Muscle of leg (tissue), 11 donors: Measurements from ENCODE around the gene KIF16B. TPM values are rescaled to one million over a fixed set of nuclear protein-coding genes. Genes with fewer than 3 reads are reported as not detected.

Experiments used
- DNase-seq: peaks from one replicate; pipeline ENCODE4 v3.0.0; 2013
- H3K27ac ChIP-seq: one replicate; pipeline ENCODE4 v1.5.1; 2013; ENCODE audit warnings: mild to moderate bottlenecking, low read length, control low read depth
- H3K27me3 ChIP-seq: one replicate; pipeline ENCODE4 v1.6.1; 2013; ENCODE audit warnings: low read length; ENCODE audit not compliant: control insufficient read depth, insufficient read depth
- H3K36me3 ChIP-seq: one replicate; pipeline ENCODE4 v1.6.1; 2013; ENCODE audit warnings: low read length; ENCODE audit not compliant: control insufficient read depth, insufficient read depth
- H3K4me1 ChIP-seq: one replicate; pipeline ENCODE4 v1.6.1; 2013; ENCODE audit warnings: low read length; ENCODE audit not compliant: control insufficient read depth, insufficient read depth
- H3K4me3 ChIP-seq: one replicate; pipeline ENCODE4 v1.5.1; 2013; ENCODE audit warnings: low read length, control low read depth
- H3K9me3 ChIP-seq: replicated peaks from 2 replicates; pipeline ENCODE4 v1.6.1; 2013; ENCODE audit warnings: low read depth, low read length; ENCODE audit not compliant: control insufficient read depth
- whole genome bisulfite sequencing: methylation state at CpG from one replicate; pipeline ENCODE4 v1.1.5; 2013; ENCODE audit warnings: missing lambda C conversion rate; ENCODE audit not compliant: insufficient coverage; 5-methylcytosine and 5-hydroxymethylcytosine counted together
- polyA plus RNA-seq, 8 donors: library from polyadenylated mRNA; unstranded; fragments of 120-200 nt; gene quantifications; one replicate each; pipeline versions ENCODE4 v1.2.1 to v1.2.3, GENCODE V29; 2013; ENCODE audit warnings: inconsistent platforms in 1 of 8, low replicate concordance in 1 of 8; ENCODE audit not compliant: insufficient read length in 8 of 8, insufficient read depth in 1 of 8
- total RNA-seq: library from RNA; stranded (reverse); fragments of 120-200 nt; gene quantifications from one replicate; pipeline ENCODE4 v1.2.4, GENCODE V29; 2013

The KIF16B gene
- total and polyA plus RNA-seq, 9 donors = 17.2 to 30.3 (median 24.7) TPM

DNA sequence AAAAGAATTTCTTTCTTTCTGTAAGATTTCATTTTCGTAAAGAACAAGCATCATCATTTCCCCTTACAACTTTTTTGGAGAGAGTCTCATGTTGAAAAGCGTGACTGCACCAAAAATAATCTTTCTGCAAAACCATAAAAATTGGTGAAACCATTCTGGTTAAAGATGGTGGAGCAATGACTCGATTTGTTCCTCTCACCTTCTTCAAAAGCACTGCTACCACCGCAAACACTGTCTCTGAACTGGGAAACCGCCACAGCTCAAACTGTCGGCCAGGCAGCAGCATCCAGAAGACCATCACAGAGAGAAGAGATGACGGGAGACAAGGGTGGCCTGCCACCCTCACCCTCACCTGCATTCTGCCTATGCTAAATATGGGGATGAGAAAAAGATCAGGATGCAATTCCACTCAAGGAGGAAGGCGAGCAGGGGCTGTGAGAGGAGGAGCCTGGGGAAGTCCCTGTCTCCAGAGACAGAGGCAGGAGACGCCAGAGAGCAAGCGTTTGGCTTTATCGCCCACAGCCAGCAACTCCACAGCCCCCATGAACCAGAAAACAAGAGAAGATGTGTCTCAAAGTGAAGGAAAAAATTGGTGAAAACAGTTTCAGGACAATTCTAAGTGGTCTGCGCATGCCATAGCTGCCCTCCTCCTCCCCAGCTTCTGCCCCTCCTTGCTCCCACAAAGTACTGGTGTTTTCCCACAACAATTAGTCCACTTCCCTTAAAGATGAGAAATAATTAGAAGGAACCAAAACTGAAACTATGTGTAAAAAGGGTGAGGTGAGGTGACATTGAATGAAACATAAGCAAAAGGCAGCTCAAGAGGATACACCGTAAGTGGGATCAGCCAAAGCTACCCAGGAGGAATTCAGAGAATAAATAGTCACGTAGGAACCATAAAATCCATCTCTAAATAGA, 255.5 kb downstream of the KIF16B start:
- no peaks in the 10 kb centered on the region for H3K9me3 ChIP-seq
- H3K4me3 ChIP-seq = no peak overlapping the region
- DNase-seq = no peak
- no peaks in the 10 kb centered on the region for H3K27me3 ChIP-seq
- H3K36me3 ChIP-seq = peaks cover 2% of the 10 kb centered on the region
- 100% methylated on average over 1 of the region's 14 CpGs for WGBS
- H3K27ac ChIP-seq = no peak overlapping the region
- H3K4me1 ChIP-seq = peaks cover 3% of the 10 kb centered on the region

DNA sequence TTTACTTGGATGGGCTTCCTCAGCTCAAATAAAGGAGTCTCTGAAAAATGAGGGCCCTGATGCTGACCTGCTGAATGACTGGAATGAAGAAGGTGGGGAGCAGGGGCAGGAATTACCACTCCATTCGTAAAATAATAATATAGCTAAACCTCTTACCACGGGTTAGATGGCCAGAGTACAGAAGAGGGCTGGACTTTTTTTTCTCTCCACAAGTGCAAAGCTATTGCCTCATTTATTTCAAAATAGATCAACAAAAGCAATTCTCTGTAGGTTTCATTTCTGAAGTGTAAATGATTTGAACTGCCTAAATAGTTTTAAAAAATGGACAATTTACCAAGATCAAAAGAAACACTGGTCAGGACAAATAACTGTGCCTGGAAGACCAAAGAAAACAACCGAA, 256.7 kb downstream of the KIF16B start:
- no peak overlapping the region for H3K27ac ChIP-seq
- H3K4me3 ChIP-seq = no peak overlapping the region
- peaks cover 3% of the 10 kb centered on the region for H3K4me1 ChIP-seq
- no peaks in the 10 kb centered on the region for H3K9me3 ChIP-seq
- no CpG with 5 or more reads among the region's 3 CpGs for WGBS
- no peaks in the 10 kb centered on the region for H3K27me3 ChIP-seq
- peaks cover 2% of the 10 kb centered on the region for H3K36me3 ChIP-seq
- no peak for DNase-seq

DNA sequence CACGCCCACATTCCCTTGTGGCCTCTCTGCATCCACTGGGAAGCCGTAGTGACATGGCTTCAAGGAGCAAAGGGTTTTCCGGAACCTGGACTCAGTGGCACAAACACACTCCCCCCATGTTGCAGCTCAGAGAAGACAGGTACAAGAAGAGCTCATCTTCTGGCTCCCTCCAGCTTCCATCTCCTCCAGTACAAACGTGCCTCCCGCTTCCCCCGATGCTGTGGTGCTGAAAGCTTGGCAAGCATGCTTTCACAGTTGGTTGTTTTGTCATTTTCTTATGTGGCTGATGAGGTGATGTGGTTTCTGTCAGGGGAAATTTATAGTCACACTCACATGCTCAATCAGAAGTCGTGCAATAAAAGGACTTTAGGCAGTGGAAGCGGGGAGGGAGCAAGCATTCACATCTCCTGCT, 258.5 kb downstream of the KIF16B start:
- peaks cover 2% of the 10 kb centered on the region for H3K36me3 ChIP-seq
- no peaks in the 10 kb centered on the region for H3K27me3 ChIP-seq
- H3K4me3 ChIP-seq = no peak overlapping the region
- WGBS = 94% methylated on average over 3 of the region's 8 CpGs
- peaks cover 6% of the 10 kb centered on the region for H3K4me1 ChIP-seq
- H3K27ac ChIP-seq = no peak overlapping the region
- no peak for DNase-seq
- H3K9me3 ChIP-seq = no peaks in the 10 kb centered on the region

DNA sequence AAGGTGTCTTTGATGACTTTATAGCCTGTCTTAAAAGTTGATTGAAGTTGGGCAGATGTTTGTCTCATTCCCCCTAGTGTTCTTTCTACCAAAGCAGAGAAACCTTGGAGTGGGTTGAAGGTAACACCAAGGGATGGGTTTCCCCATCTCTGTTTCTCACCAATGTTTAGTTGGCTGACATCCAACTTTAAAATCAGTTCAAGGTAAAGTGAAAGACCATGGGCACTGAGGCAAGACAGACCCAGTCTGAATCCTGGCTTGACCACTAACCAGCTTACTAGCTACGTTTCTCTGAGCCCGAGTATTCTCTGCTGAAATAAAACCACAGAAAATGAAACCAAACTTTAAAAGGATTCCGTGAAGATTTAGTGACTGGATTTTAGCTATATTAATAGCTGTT, 258.9 kb downstream of the KIF16B start:
- no CpG with 5 or more reads among the region's 3 CpGs for WGBS
- H3K27ac ChIP-seq = no peak overlapping the region
- peaks cover 6% of the 10 kb centered on the region for H3K4me1 ChIP-seq
- no peak for DNase-seq
- H3K27me3 ChIP-seq = no peaks in the 10 kb centered on the region
- H3K9me3 ChIP-seq = no peaks in the 10 kb centered on the region
- H3K4me3 ChIP-seq = no peak overlapping the region
- H3K36me3 ChIP-seq = peaks cover 2% of the 10 kb centered on the region

DNA sequence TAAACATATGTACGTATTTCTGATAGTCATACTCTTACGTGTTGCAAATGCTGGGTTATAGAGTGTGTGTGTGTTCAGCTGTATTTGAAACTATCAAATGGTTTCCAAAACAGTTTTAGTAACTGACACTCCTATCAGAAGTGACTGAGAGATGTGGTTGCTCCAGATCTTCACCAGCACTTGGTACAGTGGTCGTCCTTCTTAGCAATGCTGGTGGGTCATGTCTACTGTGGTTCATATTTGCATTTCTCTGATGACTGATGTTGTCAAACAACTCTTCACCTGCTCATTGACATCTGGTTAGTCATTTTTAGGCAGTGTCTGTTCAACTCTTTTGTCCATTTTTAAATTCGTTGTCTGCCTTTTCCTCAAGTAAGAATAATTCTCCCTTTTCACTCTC, 259.3 kb downstream of the KIF16B start:
- WGBS = 60% methylated on average over 1 of the region's 4 CpGs
- Histone ChIP-seq H3K9me3 (no peaks in the 10 kb centered on the region), H3K27me3 (no peaks in the 10 kb centered on the region), H3K36me3 (peaks cover 2% of the 10 kb centered on the region), H3K4me1 (peaks cover 9% of the 10 kb centered on the region), H3K4me3 (no peak overlapping the region), H3K27ac (no peak overlapping the region)
- DNase-seq = no peak

DNA sequence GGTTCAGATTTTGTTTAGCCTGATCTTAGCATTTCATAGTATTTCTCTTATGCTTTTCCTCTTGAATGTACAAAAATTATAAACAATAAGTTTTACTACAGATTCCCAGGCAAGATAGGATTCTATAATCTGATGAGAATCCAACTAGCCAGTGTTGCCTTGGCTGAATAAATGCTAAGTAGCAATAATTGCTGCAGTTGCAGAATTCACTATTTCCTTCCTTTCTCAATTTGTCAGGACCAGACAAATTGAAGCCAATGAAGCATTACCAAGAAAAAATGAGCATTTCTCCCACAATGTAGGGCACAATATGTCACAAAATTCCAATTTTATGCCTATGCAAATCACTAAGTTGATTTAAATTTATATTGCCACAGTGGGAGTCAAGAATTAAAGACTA, 260.2 kb downstream of the KIF16B start:
- H3K4me1 ChIP-seq = peaks cover 15% of the 10 kb centered on the region
- no peaks in the 10 kb centered on the region for H3K9me3 ChIP-seq
- peaks cover 2% of the 10 kb centered on the region for H3K36me3 ChIP-seq
- no peaks in the 10 kb centered on the region for H3K27me3 ChIP-seq
- no peak overlapping the region for H3K4me3 ChIP-seq
- H3K27ac ChIP-seq = no peak overlapping the region
- no peak for DNase-seq

DNA sequence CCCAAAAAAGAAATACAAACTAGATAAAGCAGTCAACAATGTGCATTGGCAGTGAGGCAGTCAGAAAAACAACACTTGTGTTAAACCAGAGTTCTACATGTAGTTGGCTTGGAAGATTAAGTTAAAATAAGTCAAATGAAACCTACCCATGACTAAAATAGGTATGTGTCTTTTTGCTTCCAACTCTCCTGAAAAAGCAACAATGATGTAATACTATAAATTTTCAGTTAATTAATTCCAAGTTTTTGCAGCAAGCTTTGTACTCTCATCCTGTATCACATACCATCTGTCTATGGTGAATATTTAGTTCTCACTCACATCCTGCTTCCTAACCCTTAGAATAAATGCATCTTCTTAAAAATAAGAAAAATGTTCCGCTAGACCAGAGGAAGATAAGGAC, 261.5 kb downstream of the KIF16B start:
- Histone ChIP-seq H3K27ac (no peak overlapping the region), H3K27me3 (no peaks in the 10 kb centered on the region), H3K4me3 (no peak overlapping the region), H3K9me3 (no peaks in the 10 kb centered on the region), H3K36me3 (peaks cover 2% of the 10 kb centered on the region), H3K4me1 (peaks cover 15% of the 10 kb centered on the region)
- no CpG with 5 or more reads among the region's 1 CpG for WGBS
- DNase-seq = no peak

DNA sequence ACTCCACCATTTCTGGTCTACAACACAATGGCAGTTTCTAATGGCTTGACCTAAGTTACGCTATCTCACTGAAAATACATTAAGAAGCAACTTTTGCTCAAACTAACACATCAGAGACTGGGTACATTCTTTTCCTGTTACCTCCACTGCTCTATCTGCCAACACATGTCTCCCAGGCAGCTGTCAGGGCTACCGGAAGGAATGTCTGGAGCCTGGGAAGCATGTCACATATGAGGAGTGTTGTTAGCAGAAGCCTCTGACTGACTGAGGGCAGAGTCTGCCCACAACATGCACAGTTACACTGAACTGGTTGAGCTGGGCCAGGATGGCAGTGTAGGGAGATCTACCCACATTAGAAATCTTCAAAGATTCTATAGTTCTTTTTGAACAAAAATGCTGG, 264.5 kb downstream of the KIF16B start:
- 100% methylated on average over 1 of the region's 2 CpGs for WGBS
- peak overlapping the region; percentile 80 for H3K27ac ChIP-seq

DNA sequence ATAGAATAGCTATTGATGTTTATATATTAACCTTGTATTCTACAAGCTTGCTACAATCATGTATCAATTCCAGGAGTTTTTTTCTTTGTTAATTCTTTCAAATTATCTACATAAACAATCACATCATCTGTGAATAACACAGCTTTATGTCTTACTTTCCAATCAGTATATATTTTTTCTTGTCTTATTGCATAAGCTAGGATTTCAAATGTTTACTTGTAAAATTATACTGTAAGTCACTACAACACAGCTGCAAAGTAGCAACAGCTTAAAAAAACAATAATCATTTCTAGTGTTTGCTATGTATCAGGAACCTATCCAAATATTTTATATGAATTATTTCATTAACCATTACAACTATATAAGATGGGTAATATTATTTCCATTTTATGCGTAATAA, 270.4 kb downstream of the KIF16B start:
- Histone ChIP-seq H3K4me3 (no peak overlapping the region), H3K4me1 (no peaks in the 10 kb centered on the region)

More for the DNA sequence above, 264.5 kb downstream of the KIF16B start:
- H3K4me3 ChIP-seq = no peak overlapping the region
- H3K36me3 ChIP-seq = no peaks in the 10 kb centered on the region
- no peaks in the 10 kb centered on the region for H3K27me3 ChIP-seq
- no peaks in the 10 kb centered on the region for H3K9me3 ChIP-seq
- peak; percentile 69 for DNase-seq
- peaks cover 12% of the 10 kb centered on the region for H3K4me1 ChIP-seq

DNA sequence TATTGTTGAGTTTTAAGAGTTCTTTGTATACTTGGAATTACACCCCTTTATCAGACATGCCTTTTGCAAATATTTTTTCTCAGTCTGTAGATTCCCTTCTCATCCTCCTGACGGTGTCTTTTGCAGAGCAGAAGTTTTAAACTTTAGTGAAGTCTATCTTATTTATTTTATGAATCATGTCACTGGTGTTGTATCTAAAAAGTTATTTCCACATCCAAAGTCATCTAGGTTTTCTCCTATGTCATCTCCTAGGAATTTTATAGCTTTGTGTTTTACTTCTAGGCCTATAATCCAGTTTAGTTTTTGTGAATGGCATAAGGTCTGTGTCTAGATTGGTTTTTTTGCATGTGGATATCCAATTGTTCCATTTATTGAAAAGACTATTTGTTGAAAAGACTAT, 271.3 kb downstream of the KIF16B start:
- Histone ChIP-seq H3K9me3 (peaks cover 4% of the 10 kb centered on the region), H3K36me3 (no peaks in the 10 kb centered on the region), H3K4me1 (no peaks in the 10 kb centered on the region), H3K4me3 (no peak overlapping the region), H3K27ac (no peak overlapping the region), H3K27me3 (no peaks in the 10 kb centered on the region)
- DNase-seq = no peak
- no CpG with 5 or more reads among the region's 1 CpG for WGBS

More for the DNA sequence above, 270.4 kb downstream of the KIF16B start:
- Histone ChIP-seq H3K27me3 (no peaks in the 10 kb centered on the region), H3K9me3 (peaks cover 4% of the 10 kb centered on the region), H3K27ac (no peak overlapping the region), H3K36me3 (no peaks in the 10 kb centered on the region)
- no CpG with 5 or more reads among the region's 1 CpG for WGBS
- DNase-seq = no peak
